ENCODE data around the gene UBAP1.
A peak's percentile ranks its signal among the peaks of the same experiment; 100 is the strongest.
"Not testable (repeated sequence)": the region's sequence is repeated elsewhere in the genome, so short reads cannot be mapped to it uniquely, and the experiment has no call there.

UBAP1 gene

GRCh38 chr9:34179213-34180136 lies 632 bp downstream of the UBAP1 start:
- DNase-seq (ENCODE audit: low spot score), result peak; percentile 51

- peak; percentile 48 for DNase-seq (ENCODE audit: low spot score)
Observed at GRCh38 chr9:34185778-34186551, 7.1 kb downstream of the UBAP1 start.

DNA sequence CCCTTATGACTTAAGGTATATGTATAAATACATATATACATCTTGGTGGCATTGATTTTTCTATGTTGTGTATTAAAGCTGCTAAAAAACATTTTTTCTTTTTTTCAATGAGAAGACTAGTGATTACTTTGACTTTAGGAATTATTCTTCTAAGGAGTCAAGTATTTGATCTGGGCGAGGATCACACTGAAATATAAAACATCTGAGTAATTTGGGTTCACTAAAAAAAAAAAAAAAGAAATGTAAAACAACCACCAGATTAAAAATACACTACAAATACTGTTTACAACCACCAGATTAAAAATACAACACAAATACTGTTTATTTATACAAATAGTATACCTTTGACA lies 9.0 kb downstream of the UBAP1 start:
- no peak for DNase-seq (ENCODE audit: low spot score)

DNA sequence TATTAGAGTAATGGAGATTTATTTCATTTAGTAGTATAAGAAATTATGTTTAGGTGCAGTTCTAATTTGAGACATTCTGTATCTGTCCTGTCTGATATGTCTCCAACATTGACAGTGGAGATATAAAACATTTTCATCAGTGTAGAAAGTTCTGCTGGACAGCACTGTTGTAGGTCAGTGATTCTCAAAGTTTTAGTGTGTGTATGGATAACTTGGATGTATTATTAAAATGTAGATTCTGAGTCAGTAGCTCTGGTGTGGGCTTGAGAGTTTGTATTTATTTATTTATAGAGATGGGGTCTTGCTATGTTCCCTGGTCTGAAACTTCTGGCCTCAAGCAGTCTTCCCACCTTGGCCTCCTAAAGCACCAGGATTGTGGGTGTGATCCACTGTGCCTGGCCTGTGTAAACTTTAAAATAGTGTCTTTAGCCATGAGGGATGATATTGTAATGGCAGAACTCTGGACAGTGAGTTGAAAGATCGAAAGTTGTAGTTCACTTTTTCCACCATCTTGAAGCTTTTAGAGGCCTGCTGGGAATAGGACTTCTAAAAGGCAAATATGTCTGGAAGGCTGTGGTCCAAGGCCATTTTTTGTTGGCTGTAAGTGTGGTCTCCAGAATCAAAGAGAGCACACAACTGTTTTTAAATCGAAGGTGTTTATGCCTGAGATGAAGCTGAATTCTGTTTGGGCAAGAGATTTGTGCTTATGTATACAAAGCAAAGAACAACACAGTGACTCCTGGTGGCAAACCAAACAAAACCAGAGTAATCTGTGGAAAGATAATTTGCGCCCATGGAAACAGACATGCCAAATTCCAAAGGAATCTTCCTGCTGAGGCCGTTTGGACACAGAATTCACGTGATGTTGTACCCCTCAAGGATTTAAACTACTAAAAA lies 12.4 kb downstream of the UBAP1 start:
- DNase-seq (ENCODE audit: low spot score), result no peak

- no peak for DNase-seq (ENCODE audit: low spot score)
Observed at GRCh38 chr9:34195143-34195542, 16.3 kb downstream of the UBAP1 start.

- not testable (repeated sequence) for DNase-seq (ENCODE audit: low spot score)
Observed at GRCh38 chr9:34197286-34197685, 18.4 kb downstream of the UBAP1 start.

DNA sequence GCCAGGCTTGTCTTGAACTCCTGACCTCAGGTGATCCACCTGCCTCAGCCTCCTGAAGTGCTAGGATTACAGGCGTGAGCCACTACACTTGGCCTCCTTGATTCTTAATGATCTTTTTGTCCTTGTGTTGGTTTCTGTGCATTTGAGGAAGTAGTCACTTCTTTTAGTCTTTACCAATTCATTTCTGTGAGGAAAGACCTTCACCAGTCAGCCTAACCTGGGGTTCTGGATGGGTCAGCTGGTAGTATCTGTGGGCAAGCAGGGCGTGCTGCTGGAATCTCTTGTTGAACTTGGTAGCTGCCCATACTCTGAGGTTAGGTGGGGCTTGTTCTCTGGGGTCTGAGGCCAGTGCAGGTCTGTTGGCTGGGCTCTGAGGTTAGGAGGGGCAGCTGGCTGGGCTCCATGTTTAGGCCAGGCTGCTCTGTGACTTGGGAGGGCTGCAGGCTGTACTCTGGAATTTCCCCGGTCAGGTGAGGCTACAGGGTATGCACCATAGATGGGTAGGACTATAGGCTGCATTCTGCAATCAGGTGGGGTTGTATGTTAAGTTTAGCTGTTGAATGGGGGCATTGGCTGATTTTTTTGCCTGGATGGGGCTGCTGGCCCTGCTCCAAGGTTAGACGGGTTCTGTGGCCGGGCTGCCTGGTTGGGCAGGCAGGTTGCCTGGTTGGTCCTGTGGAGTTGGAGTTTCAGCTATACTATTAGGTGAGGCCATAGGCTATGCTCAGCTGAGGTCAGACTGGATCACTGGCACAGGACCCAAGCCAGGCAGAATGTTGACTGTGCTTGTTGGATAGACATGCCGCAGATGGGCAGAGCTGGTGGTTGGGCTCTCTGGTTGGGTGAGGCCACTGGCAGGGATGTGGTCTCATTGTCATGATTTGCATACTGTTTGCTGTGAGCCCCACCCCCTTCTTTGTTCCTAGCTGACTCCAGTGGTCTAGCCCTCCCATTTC lies 19.2 kb downstream of the UBAP1 start:
- no peak for DNase-seq (ENCODE audit: low spot score)

GRCh38 chr9:34200092-34200491 lies 21.2 kb downstream of the UBAP1 start:
- DNase-seq (ENCODE audit: low spot score), result no peak

DNA sequence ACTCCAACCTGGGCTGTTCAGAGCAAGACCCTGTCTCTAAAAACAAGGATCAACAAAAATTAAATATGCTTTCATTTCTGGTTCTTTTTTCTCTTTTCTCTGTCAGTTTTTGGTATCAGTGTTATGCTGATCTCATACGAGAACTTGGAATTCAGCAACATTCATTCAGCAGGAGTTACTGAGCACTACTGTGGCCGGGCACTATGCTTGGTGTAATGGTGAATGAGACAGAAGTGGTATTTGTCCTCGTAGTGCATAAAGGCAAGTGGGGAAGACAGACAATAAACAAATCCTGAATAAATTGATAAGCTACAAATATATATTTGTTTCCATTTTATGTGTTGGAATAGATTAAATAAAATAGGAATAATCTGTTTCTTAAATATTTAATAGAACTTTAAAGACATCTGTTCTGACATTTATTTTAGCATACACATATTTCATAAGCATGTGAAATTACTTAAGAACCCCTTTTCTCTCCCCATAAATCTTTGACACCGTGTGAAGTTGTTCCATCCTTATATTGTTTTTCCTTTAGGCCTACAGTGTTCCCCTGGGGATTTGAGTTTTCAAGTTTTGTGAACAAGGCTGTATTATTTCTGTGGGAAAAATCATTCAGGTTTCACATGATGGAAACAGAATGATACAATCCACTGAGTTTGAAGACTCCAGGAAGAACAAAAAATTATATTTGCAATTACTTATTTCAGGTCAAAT lies 24.6 kb downstream of the UBAP1 start:
- no peak for DNase-seq (ENCODE audit: low spot score)

DNA sequence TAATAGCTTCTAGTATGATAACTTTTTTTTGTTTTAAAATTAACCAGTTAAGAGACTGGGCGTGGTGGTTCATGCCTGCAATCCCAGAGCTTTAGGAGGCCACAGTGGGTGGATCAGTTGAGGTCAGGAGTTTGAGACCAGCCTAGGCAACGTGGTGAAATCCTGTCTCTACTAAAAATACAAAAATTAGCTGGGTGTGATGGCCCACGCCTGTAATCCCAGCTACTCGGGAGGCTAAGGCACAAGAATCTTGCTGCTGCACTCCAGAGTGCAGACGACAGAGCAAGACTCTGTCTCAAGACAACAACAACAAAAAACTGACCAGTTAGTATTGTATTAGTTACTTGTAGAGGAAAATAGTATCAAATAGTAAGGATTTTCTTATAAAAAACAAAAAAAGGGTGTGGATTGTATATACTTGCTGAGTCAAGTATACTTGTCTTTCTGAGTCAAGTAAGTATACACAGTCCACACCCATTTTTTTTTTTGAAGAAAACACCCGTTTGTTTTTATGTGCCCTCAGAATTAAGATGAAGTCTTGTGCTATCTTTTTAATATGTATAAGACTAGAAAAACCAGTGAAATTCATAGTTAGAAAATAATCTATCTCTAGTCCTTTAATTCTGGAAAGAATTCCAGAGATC lies 25.3 kb downstream of the UBAP1 start:
- DNase-seq (ENCODE audit: low spot score), result no peak

GRCh38 chr9:34205102-34205501 lies 26.3 kb downstream of the UBAP1 start:
- DNase-seq (ENCODE audit: low spot score), result no peak

DNA sequence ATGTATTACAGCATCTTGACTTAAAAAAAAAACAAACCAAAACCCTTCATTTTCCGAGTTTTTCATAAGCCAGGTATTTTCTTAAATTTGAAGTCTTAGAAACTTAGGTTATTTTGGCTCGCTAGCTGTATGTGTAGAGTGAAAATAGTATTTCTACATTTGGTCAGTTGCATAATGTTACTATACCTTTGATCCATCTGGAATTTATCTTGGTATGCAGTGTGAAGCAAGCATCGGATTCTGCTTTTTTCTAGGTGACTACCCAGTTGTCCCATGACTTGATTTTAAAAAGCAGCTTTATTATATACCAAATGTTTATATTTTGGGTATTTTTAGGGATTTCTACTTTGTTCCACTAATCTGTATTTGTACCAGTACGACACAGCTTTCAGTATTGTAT lies 27.7 kb downstream of the UBAP1 start:
- no peak for DNase-seq (ENCODE audit: low spot score)

- DNase-seq (ENCODE audit: low spot score), result peak; percentile 18
Observed at GRCh38 chr9:34211395-34211794, 32.6 kb downstream of the UBAP1 start.

DNA sequence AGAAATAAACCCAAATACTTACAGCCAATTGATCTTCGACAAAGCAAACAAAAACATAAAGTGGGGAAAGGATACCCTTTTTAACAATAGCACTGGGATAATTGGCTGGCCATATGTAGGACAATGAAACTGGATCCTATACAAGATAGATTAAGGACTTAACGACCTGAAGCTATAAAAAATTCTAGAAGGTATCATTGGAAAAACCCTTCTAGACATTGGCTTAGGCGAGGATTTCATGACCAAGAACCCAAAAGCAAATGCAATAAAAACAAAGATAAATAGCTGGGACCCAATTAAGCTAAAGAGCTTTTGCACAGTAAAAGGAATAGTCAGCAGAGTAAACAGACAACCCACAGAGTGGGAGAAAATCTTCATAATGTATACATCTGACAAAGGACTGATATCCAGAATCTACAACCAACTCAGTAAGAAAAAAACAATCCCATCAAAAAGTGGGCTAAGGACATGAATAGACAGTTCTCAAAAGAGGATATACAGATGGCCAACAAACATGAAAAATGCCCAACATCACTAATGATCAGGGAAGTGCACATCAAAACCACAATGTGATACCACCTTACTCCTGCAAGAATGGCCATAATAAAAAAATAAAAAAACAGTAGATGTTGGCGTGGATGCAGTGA lies 35.6 kb downstream of the UBAP1 start:
- DNase-seq (ENCODE audit: low spot score), result not testable (repeated sequence)

GRCh38 chr9:34216325-34216724 lies 37.5 kb downstream of the UBAP1 start:
- DNase-seq (ENCODE audit: low spot score), result no peak

DNA sequence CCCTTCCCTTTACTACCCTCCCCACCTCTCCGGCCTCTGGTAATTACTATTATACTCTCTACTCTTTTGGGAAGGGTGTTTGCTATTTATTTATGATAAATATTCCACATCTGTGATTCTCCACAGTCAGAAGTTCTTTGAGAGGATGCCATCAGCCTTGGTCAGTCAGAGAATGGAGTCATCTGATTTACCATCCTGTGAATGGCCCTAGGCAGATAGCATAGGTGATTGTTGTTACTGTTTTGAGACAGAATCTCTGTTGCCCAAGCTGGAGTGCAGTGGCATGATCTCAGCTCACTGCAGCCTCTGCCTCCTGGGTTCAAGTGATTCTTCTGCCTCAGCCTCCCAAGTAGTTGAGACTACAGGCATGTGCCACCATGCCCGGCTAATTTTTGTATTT lies 38.2 kb downstream of the UBAP1 start:
- DNase-seq (ENCODE audit: low spot score), result not testable (repeated sequence)

- peak; percentile 25 for DNase-seq (ENCODE audit: low spot score)
Observed at GRCh38 chr9:34218446-34218845, 39.6 kb downstream of the UBAP1 start.

- DNase-seq (ENCODE audit: low spot score), result no peak
Observed at GRCh38 chr9:34219421-34219820, 40.6 kb downstream of the UBAP1 start.

DNA sequence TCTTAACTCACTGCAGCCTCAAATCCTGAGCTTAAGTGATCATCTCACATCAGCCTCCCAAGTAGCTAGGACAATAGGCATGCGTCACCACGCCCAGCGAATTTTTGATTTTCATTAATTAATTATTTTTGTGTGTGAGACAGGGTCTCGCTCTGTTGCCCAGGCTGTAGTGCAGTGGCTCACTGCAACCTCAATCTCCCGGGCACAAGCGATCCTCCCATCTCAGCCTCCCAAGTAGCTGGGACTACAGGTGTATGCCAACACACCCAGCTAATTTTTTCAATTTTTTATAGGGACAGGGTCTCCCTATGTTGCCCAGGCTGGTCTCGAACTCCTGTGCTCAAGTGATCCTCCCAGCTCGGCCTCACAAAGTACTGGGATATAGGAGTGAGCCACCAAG lies 41.4 kb downstream of the UBAP1 start:
- DNase-seq (ENCODE audit: low spot score), result no peak
